Breast epithelium (tissue), 4 donors: ENCODE results near the gene EFNA4. TPM values are rescaled to one million over a fixed set of nuclear protein-coding genes. Genes with fewer than 3 reads are reported as not detected.
"Not testable (repeated sequence)": the region's sequence is repeated elsewhere in the genome, so short reads cannot be mapped to it uniquely, and the experiment has no call there.

Source experiments
- DNase-seq, 2 donors: peaks; one replicate each; pipeline ENCODE4 v3.0.0-alpha.2; 2019; ENCODE audit warnings: low spot score in 2 of 2
- H3K27ac ChIP-seq, 2 donors: fragments of 200-600 bp; sonication (generic) in 1 of 2; one replicate each; pipeline ENCODE4 v1.5.1; 2016 to 2019; ENCODE audit warnings: mild to moderate bottlenecking in 1 of 2
- H3K27me3 ChIP-seq, 2 donors: fragments of 200-600 bp; sonication (generic) in 1 of 2; one replicate each; pipeline versions ENCODE4 v1.5.1 to v1.6.0; 2017 to 2019; ENCODE audit warnings: control low read depth in 1 of 2, mild to moderate bottlenecking in 1 of 2
- H3K36me3 ChIP-seq: fragments of 200-600 bp; one replicate; pipeline ENCODE4 v1.5.1; 2019
- H3K4me1 ChIP-seq, 2 donors: fragments of 200-600 bp; sonication (generic); one replicate each; pipeline ENCODE4 v1.5.1; 2016 to 2019; ENCODE audit warnings: control low read depth in 1 of 2
- H3K4me3 ChIP-seq, 3 donors: fragments of 200-600 bp; sonication (generic); 1 replicate in 2 of 3; 2 replicates in 1 of 3; pipeline ENCODE4 v1.5.1; 2016 to 2019; ENCODE audit warnings: mild to moderate bottlenecking in 3 of 3, moderate library complexity in 2 of 3
- H3K9me3 ChIP-seq, 2 donors: fragments of 200-600 bp; sonication (generic) in 1 of 2; one replicate each; pipeline ENCODE4 v1.5.1; 2016 to 2019; ENCODE audit warnings: control low read depth in 1 of 2
- CTCF ChIP-seq, 3 donors: fragments of 450-650 bp; IDR thresholded peaks; one replicate each; pipeline ENCODE4 v1.5.1; 2016 to 2017; ENCODE audit warnings: antibody characterized with exemption in 3 of 3, mild to moderate bottlenecking in 3 of 3, moderate library complexity in 3 of 3
- POLR2A ChIP-seq: fragments of 450-650 bp; IDR thresholded peaks from one replicate; pipeline ENCODE4 v1.6.1; 2016; ENCODE audit warnings: antibody characterized with exemption, mild to moderate bottlenecking, moderate library complexity
- POLR2AphosphoS5 ChIP-seq, 3 donors: sonication (generic); formaldehyde crosslinking; IDR thresholded peaks; one replicate each; pipeline ENCODE4 v1.6.1; 2017; ENCODE audit warnings: antibody characterized with exemption in 3 of 3
- intact Hi-C: fragments of 100-400 bp; cut with DNase I; formaldehyde crosslinking; loops from one replicate; pipeline ENCODE4 v1.15.1; 2023; ENCODE audit warnings: low total_unique reads
- total RNA-seq, 3 donors: library from RNA; depleted of rRNA; stranded (reverse); fragments of >200 nt; gene quantifications; one replicate each; pipeline ENCODE4 v1.1.0, GENCODE V29; 2016

The EFNA4 gene
- total RNA-seq, 3 donors from 2014 or later: 4.8 to 26.6 (median 23.9) TPM

DNA sequence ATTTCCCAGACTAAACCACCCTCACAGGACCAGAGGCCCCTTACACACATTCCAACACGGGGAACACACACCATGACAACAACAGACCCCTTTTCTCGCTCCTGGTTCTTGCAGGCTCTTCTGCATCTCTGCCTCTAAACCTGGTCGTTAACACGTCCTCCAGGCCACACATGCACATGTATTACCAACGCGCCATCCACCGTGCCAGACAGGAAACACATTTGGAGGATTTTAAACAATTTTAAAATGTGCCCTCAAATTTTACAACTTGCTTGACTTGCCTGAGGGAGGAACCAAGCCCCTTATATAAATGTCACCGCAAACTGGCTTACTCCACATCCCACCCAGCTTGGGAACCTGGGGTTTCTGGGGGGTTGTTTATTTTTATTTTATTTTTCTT is 47.3 kb downstream of the EFNA4 start:
- Histone ChIP-seq H3K36me3 (no peaks in the 10 kb centered on the region), H3K27me3 (no peaks in the 10 kb centered on the region), H3K27ac (no peak overlapping the region), H3K4me1 (no peaks in the 10 kb centered on the region), H3K4me3 (no peak overlapping the region), H3K9me3 (no peaks in the 10 kb centered on the region)
- intact Hi-C loops: no loop called here
- DNase-seq: no peak
- TF ChIP-seq CTCF (IDR thresholded peaks at IDR 0.05) (no peak), POLR2AphosphoS5 (IDR thresholded peaks at IDR 0.05) (no peak), POLR2A (no peak)

DNA sequence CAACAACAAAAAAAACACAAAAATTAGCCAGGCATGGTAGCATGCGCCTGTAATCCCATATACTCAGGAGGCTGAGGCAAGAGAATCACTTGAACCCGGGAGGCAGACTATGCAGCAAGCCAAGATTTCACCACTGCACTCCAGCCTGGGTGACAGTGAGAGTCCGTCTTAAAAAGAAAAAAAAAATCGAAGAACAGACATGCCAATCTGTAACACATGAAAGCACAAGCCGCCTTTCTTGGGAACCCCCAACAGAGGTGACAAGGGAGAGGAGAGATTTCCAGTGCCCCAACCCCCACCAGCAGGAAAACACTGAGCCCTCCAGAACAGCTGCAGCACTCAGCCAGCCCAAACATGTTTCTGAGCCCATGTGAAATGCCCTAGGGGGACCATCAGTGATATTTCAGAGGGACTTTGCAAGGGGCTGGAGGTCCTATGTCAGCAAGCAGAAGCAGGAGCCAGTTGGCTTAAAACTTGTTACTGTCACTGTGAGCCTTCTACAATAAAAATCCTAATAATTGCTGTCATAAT is 50.0 kb downstream of the EFNA4 start:
- no peaks in the 10 kb centered on the region for H3K36me3 ChIP-seq
- H3K4me1 ChIP-seq: no peaks in the 10 kb centered on the region
- no peaks in the 10 kb centered on the region for H3K9me3 ChIP-seq
- TF ChIP-seq POLR2A: no peak
- TF ChIP-seq CTCF (IDR thresholded peaks at IDR 0.05): no peak
- no peak for TF ChIP-seq POLR2AphosphoS5 (IDR thresholded peaks at IDR 0.05)
- DNase-seq: no peak
- no peaks in the 10 kb centered on the region for H3K27me3 ChIP-seq
- H3K27ac ChIP-seq: no peak overlapping the region
- no peak overlapping the region for H3K4me3 ChIP-seq
- intact Hi-C loops: no loop called here

- H3K36me3 ChIP-seq: no peaks in the 10 kb centered on the region
- H3K27me3 ChIP-seq: no peaks in the 10 kb centered on the region
- H3K4me1 ChIP-seq: no peaks in the 10 kb centered on the region
- H3K4me3 ChIP-seq: no peak overlapping the region
- TF ChIP-seq CTCF (IDR thresholded peaks at IDR 0.05) (no peak), POLR2A (no peak), POLR2AphosphoS5 (IDR thresholded peaks at IDR 0.05) (no peak)
- DNase-seq: no peak
- intact Hi-C loops: no loop called here
- H3K9me3 ChIP-seq: no peaks in the 10 kb centered on the region
- H3K27ac ChIP-seq: no peak overlapping the region
These were observed 52.7 kb downstream of the EFNA4 start for GRCh38 chr1:155116113-155116764.

DNA sequence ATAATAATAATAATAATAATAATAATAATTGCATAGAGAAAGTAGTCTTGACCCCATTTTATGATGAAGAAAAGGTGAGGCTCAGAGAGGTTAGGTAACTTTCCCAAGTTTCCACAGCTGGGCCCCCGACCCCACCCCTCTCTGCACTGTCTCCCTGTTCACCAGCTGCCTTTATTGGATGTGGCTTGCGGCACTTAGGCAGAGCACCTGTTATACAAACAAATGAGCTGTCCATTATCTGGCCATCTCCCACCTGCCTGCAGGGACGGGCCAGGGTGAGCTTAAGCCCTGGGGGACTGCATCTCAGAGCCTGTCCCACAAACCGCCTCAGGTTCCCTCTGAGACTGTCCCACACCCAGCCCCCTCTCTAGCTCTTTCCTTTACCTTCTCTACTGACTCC is 54.1 kb downstream of the EFNA4 start:
- no peak for TF ChIP-seq CTCF (IDR thresholded peaks at IDR 0.05)
- no peak for TF ChIP-seq POLR2AphosphoS5 (IDR thresholded peaks at IDR 0.05)
- TF ChIP-seq POLR2A: no peak
- no peak for DNase-seq
- Histone ChIP-seq H3K4me1 (no peaks in the 10 kb centered on the region), H3K4me3 (no peak overlapping the region), H3K27ac (no peak overlapping the region), H3K9me3 (no peaks in the 10 kb centered on the region), H3K27me3 (no peaks in the 10 kb centered on the region), H3K36me3 (no peaks in the 10 kb centered on the region)
- intact Hi-C loops: loop anchor here (1.0 kb wide), 1 partner anchor 27 kb away; no protein-coding TSS in a partner anchor

DNA sequence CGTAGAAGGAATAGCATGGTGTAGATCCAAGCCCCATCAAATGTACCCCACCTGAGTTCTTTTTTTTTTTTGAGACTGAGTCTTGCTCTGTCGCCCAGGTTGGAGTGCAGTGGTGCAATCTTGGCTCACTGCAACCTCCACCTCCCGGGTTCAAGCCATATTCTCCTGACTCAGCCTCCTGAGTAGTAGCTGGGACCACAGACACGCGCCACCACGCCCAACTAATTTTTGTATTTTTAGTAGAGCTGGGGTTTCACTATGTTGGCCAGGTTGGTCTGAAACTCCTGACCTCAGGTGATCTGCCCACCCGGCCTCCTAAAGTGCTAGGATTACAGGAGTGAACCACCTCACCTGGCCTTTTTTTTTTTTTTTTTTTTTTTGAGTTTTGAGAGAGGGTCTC is 54.5 kb downstream of the EFNA4 start:
- not testable (repeated sequence) for H3K36me3 ChIP-seq, H3K27me3 ChIP-seq, H3K27ac ChIP-seq, H3K9me3 ChIP-seq, H3K4me1 ChIP-seq, H3K4me3 ChIP-seq, DNase-seq
- intact Hi-C loops: loop anchor here (1.0 kb wide), 1 partner anchor 26 kb away; no protein-coding TSS in a partner anchor

Other genes with a start within 250 kb of the EFNA4 start
- gene KCNN3, start 193.5 kb upstream of the EFNA4 start, total RNA-seq: 1 to 10 TPM in 2 of 3 donors, under 1 TPM in 1; 0.96 to 1.6 (median 1.0) TPM
- gene PMVK, start 127.0 kb upstream of the EFNA4 start, total RNA-seq: 10 to 100 TPM; 15.0 to 16.7 (median 16.4) TPM
- 100 to 1,000 TPM in 2 of 3 donors, 10 to 100 TPM in 1; 79.3 to 156 (median 105) TPM for gene PBXIP1, start 107.6 kb upstream of the EFNA4 start, total RNA-seq
- 10 to 100 TPM; 14.6 to 26.2 (median 20.3) TPM for gene PYGO2, start 102.0 kb upstream of the EFNA4 start, total RNA-seq
- 100 to 1,000 TPM in 2 of 3 donors, 10 to 100 TPM in 1; 94.4 to 177 (median 134) TPM for gene SHC1, start 93.0 kb upstream of the EFNA4 start, total RNA-seq
- 100 to 1,000 TPM in 1 of 3 donors, 10 to 100 TPM in 2; 44.6 to 104 (median 47.3) TPM for gene CKS1B, start 89.1 kb upstream of the EFNA4 start, total RNA-seq
- gene FLAD1, start 80.4 kb upstream of the EFNA4 start, total RNA-seq: 10 to 100 TPM; 27.0 to 42.7 (median 39.3) TPM
- gene LENEP, start 70.2 kb upstream of the EFNA4 start, total RNA-seq: not detected
- gene ZBTB7B, start 60.9 kb upstream of the EFNA4 start, total RNA-seq: 10 to 100 TPM; 45.6 to 82.5 (median 53.4) TPM
- gene DCST2, start 30.0 kb upstream of the EFNA4 start, total RNA-seq: 1 to 10 TPM in 2 of 3 donors, under 1 TPM in 1; 0.48 to 4.4 (median 3.3) TPM
- under 1 TPM; 0.16 to 0.66 (median 0.44) TPM for gene DCST1, start 29.9 kb upstream of the EFNA4 start, total RNA-seq
- 100 to 1,000 TPM in 2 of 3 donors, 10 to 100 TPM in 1; 97.8 to 155 (median 109) TPM for gene ADAM15, start 12.4 kb upstream of the EFNA4 start, total RNA-seq
- 1 to 10 TPM; 1.6 to 7.2 (median 6.6) TPM for gene EFNA3, start 15.1 kb downstream of the EFNA4 start, total RNA-seq
- gene EFNA1, start 64.1 kb downstream of the EFNA4 start, total RNA-seq: 100 to 1,000 TPM in 2 of 3 donors, 10 to 100 TPM in 1; 18.7 to 163 (median 120) TPM
- gene SLC50A1, start 72.1 kb downstream of the EFNA4 start, total RNA-seq: 10 to 100 TPM; 25.0 to 32.4 (median 28.5) TPM
- gene DPM3, start 76.8 kb downstream of the EFNA4 start, total RNA-seq: 10 to 100 TPM; 53.7 to 69.4 (median 68.2) TPM
- 100 to 1,000 TPM; 104 to 147 (median 131) TPM for gene KRTCAP2, start 109.6 kb downstream of the EFNA4 start, total RNA-seq
- 1 to 10 TPM in 1 of 3 donors, under 1 TPM in 1, not detected in 1; 0.98 to 1.5 TPM for gene TRIM46, start 110.1 kb downstream of the EFNA4 start, total RNA-seq
- 10 to 100 TPM; 17.3 to 27.5 (median 25.9) TPM for gene THBS3, start 144.2 kb downstream of the EFNA4 start, total RNA-seq
- gene MTX1, start 145.0 kb downstream of the EFNA4 start, total RNA-seq: 10 to 100 TPM; 41.1 to 50.8 (median 44.8) TPM
- 10 to 100 TPM in 2 of 3 donors, 1 to 10 TPM in 1; 8.2 to 12.1 (median 10.2) TPM for gene ENTREP3, start 191.7 kb downstream of the EFNA4 start, total RNA-seq
- gene SCAMP3, start 198.6 kb downstream of the EFNA4 start, total RNA-seq: 10 to 100 TPM; 64.9 to 72.0 (median 68.3) TPM
- 10 to 100 TPM; 29.1 to 53.4 (median 48.7) TPM for gene CLK2, start 209.8 kb downstream of the EFNA4 start, total RNA-seq
- 1 to 10 TPM; 1.3 to 2.3 (median 2.3) TPM for gene HCN3, start 213.7 kb downstream of the EFNA4 start, total RNA-seq
- under 1 TPM in 1 of 3 donors, not detected in 2; 0.33 TPM for gene PKLR, start 237.7 kb downstream of the EFNA4 start, total RNA-seq
- 100 to 1,000 TPM in 1 of 3 donors, 10 to 100 TPM in 2; 84.2 to 102 (median 93.1) TPM for gene FDPS, start 245.1 kb downstream of the EFNA4 start, total RNA-seq